Superior temporal gyrus (tissue), 1 donor: ENCODE results near the gene CROT.
"Not testable (repeated sequence)": the region's sequence is repeated elsewhere in the genome, so short reads cannot be mapped to it uniquely, and the experiment has no call there.

Source experiments
- DNase-seq: peaks from one replicate; pipeline ENCODE4 v3.0.0-alpha.2; 2016; ENCODE audit errors: extremely low spot score

CROT gene, protein sequence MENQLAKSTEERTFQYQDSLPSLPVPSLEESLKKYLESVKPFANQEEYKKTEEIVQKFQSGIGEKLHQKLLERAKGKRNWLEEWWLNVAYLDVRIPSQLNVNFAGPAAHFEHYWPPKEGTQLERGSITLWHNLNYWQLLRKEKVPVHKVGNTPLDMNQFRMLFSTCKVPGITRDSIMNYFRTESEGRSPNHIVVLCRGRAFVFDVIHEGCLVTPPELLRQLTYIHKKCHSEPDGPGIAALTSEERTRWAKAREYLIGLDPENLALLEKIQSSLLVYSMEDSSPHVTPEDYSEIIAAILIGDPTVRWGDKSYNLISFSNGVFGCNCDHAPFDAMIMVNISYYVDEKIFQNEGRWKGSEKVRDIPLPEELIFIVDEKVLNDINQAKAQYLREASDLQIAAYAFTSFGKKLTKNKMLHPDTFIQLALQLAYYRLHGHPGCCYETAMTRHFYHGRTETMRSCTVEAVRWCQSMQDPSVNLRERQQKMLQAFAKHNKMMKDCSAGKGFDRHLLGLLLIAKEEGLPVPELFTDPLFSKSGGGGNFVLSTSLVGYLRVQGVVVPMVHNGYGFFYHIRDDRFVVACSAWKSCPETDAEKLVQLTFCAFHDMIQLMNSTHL

DNA sequence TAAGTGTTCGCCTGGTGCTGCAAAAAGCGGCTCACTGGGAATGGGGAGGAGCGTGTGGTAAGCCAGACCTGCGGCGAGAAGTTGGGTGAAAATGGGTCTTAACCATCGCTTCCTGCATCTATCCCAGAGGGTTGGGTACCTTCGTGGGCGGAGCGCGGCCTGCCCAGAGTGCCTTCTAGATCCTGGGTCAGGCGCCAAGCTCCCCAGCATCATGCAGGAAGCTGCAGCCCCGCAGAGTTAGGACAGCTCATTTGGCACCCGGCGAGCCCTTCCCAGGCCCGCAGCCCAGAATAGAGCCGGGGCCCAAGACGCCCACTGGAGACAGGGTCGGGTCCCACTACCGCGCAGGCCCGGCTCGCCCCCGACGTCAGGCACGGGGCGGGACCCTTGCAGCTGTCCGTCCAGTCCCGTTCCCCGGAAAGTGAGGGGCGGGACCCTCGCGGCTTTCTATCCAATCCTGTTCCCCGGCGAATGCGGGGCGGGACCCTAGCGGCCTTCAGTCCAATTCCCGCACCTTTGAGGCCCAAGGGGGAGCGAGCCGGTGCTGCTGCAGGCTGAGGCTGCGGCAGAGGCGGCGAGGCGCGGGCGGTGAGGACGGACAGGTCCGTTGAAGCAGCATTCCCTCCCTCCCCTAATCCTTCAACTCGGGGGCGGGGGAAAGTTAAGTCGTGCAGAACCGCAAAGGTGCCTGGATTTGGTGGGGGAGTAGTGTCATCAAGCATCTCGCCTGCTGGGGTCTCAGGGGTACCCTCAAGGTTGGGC, at the start of gene CROT:
Gene CROT, plus strand, starts transcription at position 499 of the 762 bp plus-strand sequence. CDS start 3,405 bp downstream, outside the sequence.
- peak; percentile 98 for DNase-seq

DNA sequence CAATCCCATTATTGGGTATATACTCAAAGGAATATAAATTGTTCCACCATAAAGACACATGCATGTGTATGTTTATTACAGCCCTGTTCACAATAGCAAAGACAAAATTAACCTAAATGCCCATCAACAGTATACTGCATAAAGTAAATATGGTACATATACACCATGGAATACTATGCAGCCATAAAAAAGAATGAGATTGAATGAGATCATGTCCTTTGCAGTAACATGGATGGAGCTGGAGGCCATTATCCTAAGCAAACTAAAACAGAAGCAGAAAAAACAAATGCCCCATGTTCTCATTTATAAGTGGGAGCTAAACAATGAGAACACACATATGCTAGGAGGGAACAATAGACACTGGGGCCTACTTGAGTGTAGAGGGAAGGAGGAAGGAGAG, 44.7 kb upstream of the CROT start:
- no peak for DNase-seq

DNA sequence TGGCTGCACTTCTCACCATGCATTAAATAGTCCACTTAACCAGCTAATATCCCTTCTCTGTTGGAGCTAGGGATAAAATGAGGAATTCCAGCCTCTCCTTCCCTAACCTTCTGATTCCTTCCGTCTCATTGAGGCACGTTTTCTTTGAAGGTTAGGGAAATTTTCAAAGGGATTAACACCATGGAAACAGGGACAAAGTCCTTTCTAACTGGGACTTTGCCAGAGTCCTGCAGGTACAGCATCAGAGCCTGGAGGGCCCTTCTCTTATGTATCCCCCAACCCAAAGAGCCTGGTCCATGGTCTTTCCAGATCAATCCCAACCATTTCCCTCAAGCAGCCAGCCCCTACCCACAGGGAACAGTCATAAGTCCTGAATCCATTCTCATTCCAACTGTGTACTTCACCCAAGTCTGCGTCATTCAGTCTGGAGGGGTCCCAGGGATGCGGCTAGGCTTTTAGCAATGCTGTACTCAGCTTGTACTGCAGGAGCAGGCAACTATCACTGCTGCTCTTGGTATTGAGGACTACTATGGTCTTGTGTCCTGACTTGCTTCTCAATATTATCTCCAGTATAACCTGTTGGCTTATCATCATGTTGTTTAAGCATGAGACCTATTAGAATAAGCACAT, 34.6 kb upstream of the CROT start:
- no peak for DNase-seq

DNA sequence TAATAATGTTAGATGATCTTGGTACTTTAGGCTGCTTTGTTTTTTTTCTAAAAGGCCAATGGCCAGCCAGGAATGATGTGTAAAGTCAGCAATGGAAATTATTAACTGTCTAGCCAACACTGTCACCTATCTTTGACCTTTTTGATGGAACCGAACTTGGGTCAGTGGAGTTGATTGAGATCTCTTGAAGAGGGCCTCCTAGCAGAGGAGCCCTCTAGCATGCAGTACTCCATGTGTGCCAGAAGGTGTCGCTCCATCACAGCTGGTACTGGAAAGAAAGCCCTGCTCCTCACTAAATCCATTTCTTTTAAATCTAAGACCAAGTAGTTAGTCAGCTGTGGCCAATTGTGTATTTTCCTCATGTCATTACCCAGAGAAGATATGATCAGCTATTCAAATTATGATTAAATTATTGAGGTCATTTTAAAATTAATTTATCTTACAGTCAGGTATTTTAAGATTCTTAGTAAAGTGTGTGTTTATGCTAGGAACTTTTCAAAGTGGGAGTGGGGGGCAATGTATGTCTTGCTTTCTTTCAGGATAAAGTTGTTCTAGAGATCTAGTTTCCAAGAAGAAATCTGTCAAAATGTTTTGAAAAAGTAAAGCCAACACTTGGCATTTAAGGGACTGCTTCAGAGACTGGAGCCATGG, 33.1 kb upstream of the CROT start:
- DNase-seq = peak; percentile 88

DNA sequence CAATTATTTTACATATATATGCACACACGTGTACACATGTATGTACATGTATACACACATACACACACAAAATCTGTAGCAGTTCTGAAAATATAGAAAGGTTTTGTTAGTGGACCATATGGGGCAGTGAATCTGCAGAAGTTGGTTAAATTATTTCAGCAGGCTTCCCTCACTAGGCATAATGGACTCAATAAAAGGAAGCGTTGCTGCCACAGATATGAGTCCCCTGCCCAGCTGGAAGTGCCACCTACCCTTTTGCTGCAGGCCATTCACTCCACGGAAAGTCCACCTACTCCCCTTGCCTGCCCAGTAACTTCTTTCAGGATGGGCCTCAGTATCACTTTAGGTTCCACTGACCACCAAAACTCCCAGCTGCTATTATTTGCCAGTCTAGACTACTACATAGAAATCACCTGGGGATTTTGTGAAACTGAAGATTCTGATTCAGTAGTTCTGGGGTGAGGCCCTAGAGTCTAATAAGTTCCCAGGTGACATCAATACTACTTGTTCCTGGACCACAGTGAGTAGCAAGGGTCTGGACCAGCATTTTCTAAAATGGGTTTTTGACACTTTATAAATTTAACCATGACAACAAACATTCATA, 29.3 kb upstream of the CROT start:
- no peak for DNase-seq

DNA sequence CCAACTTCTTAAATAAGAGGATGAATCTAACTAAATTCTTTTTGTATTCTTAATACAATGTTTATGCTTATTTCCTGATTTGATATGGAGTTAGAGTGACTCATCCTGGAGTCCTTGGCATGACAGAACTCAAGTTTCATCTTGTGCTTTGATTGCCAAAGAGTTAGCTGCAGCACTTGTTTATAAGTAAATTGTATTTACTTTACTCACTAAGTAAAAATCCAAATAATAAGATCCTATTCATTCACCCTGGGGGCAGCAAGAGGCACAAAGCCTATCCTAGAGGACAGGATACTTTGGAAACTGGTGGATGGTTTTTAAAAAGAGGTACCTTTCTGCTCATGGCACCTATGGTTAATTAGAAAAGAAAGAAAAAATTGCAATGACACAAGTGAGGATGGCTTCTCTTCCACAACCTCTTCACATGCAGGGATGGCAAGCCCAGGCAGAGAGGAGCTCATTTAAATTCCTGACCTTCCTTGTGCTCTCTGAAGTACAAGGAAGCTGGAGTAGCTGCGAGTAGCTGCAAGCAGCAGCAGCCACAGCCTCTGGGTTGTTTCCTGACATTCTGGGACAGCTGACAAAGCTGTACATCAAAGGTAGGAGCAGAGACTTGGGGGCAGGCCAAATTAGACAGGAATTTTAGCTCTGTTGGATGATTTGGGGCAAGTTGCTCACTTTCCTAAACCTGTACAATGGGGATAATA, 28.5 kb upstream of the CROT start:
- DNase-seq = no peak

DNA sequence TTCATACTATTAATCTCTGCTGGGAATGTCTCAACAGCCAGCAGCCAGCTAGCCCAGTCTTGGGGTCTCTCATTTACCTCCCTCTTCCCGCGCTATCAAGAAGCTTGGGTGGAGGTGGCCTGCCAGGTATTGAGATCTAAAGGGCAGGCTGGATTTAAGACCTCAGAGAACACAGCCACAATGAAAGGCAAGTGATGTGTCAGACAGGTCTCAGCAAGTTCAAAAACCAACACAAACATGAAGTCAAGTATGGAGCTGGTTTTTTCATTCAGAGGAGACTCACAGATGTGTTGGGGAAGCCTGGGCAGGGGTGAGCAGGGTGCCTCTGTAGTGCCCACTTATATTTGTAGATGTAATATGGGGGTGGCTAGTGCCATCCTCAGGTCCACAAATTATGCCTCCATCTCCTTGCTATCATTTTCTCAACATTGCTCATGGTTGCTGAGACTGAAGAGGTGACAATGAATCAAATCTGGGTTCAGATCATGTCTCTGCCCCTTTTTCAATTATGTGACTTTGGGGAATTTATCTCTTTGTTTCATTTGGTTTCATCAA, 27.7 kb upstream of the CROT start:
- no peak for DNase-seq

DNA sequence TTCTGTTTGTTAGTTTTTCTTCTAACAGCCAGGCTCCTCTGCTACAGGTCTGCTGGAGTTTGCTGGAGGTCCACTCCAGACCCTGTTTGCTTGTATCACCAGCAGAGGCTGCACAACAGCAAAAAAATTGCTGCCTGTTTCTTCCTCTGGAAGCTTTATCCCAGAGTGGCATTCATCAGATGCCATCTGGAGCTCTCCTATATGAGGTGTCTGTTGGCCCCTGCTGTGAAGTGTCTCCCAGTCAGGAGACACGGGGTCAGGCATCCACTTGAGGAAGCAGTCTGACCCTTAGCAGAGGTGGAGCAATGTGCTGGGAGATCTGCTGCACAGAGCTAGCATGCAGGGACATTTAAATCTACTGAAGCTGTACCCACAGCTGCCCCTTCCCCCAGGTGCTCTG, 26.7 kb upstream of the CROT start:
- no peak for DNase-seq

DNA sequence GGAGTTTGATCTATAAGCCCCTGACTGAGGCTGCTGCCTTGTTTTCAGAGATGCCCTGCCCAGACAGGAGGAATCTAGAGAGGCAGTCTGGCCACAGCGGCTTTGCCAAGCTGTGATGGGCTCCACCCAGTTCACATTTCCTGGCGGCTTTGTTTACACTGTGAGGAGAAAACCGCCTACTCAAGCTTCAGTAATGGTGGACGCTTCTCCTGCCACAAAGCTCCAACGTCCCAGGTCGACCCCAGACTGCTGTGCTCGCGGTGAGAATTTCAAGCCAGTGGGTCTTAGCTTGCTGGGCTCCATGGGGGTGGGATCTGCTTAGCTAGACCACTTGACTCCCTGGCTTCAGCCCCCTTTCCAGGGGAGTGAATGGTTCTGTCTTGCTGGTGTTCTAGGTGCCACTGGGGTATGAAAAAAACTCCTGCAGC, 26.3 kb upstream of the CROT start:
- not testable (repeated sequence) for DNase-seq

DNA sequence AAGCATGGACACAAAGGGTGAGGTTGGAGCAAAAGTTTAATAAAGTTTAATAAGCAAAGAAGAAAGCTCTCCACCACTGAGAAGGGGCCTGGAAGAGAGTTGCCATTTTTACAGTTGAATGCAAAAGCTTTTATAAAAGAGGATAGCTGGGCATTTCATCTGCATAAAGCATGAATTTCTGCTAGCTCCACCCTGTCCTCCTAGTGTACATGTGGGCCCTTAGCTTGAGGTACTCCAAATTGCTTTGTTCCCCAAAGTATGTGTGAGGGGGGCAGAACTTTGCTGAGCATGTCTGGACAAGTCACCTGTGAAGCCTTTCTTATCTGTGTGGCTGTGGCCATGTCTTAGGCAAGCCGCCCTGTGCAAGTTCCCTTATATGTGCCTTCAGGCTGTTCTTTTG, 22.6 kb upstream of the CROT start:
- DNase-seq = no peak

DNA sequence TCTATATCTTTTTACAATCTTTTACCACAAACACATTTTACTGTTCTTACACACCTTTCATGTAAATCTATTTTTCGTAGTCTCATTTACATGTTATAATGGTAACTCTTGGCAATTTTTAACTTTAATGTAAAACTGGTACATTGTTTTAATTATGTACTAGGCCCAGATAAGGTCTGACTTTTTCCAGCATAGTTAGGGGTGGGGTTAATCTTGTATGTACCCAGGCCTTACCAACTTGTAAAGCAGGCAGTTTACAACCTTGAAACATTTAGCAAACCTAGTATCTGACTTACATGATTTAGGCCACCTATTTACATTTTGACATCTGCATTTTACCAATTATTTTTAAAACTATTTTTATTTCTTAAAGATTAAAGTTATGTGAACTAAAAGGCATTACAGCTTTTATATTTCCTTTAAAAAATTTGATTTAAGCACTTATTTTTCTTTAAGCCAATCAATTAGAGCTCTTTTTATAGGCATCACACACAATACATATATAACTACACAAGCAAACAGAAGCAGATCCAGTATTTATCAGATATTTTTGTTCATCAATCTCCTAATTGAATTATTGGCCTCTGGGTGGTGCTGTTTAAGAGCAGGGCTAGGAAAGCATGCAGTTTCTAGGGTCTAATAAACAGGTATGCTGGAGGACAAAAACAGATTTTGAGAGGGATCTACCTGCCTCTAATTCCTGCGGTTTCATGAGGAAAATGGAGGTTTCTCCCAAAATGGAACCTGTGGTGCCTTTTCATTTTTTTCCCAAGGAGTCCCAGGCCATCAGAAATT, 19.7 kb upstream of the CROT start:
- DNase-seq = no peak

DNA sequence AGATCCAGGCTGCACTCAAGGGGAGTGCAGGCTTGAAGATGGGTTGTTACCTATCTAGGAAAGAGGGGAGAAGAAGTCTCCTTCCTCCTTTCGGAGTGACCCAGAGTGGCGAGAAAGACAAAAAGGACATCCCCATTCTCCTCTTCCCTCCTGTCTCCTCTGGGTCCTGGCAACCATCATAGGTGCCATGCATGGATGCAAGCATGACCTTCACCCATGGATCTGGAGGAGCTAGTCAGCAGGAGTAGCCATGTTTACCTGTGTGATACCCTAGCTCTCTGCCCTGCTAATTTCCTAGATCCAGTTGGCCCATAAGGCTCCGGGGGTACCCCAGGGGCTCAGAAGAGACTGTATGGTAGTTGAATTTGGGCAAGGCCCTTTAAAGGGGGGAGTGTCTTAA, 17.2 kb upstream of the CROT start:
- DNase-seq = no peak

DNA sequence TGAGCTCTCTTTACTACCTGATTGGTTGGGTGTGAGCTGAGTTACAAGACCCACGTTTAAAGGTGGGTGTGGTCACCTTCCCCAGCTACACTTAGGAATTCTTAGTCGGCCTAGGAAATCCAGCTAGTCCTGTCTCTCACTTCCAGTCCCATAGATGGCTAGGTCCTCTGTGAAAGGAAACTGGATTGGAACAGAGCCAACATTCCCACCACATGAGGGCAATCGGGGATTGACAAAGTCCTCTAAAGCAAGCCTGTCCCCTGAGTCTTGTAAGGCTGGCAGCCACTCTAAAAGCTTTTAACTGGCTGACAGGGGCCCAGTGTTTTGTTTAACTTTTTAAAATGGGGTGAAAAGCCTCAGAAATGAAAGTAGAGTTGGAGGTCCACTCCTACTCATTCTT, 15.1 kb upstream of the CROT start:
- DNase-seq = no peak

DNA sequence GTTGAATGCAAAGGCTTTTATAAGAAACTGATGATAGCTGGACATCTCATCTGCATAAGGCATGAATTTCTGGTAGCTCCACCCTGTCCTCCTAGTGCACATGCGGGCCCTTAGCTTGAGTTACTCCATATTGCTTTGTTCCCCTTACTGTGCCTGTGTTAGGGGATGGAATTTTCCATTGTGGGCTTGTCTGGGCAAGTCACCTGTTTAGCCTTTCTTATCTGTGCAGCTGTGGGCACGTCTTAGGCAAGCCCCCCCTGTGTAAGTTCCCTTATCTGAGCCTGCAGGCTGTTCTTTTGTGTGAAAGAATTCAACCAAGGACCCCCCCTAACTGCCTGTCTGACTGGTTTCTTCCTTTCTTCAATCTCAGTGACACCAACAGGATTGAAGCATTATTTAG, 14.5 kb upstream of the CROT start:
- no peak for DNase-seq

DNA sequence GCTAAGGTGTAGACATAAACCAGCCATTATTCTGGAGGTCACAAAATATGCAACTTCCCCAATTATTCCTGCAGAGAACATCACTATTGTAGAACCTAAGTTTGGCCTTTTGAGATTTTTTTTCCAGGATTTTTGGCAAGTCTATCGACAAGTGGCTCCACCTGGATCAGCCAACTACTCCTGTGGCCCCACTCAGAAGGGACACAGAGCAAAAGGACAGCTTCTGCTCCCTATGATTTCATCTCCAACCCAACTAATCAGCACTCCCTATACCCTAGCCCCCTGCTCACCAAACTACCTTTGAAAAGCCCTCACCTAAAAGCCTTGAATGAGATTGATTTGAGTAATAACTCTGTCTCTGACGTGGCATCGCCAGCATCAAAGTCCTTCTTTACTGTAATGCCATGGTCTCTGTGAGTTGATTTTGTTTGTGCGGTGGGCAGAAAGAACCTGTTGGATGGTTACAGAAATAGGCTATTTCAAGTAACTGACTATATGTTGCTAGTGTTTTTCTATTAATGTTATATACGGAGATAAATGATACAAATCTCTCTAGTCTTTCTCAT, 13.7 kb upstream of the CROT start:
- DNase-seq = no peak

DNA sequence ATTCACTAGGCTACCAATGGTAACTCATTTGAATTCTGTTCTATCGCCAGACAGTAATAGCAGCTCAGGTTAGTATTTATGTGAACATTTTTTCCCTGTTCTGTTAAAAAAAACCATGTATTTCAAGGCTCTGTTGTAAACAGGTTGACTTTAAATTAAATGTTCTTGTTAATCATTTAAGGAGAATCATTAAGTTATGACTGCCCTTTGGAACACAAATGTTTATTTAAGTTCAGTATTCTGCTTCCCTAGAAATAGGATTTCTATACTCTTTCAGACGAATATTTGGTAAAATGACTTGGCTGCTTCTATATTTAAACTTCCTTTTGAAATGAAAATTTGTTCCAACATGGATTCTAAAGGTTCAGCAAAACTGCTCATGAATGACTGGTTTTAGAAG, 13.1 kb upstream of the CROT start:
- DNase-seq = no peak

DNA sequence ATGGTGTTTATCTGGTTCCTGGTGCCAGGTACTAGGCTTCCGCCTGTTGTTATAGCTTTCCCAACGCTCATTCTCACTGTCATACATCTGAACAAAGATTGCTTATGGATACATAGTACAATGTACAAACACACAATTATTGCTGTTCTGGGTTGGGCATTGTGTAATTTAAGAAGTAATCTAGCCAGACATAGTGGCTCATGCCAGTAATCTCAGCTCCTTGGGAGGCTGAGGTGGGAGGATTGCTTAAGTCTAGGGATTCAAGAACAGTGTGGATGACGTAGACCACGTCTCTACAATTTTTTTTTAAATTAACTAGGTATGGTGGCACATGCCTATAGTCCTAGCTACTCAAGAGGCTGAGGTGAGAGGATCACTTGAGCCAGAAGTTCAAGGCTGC, 9.3 kb upstream of the CROT start:
- no peak for DNase-seq

DNA sequence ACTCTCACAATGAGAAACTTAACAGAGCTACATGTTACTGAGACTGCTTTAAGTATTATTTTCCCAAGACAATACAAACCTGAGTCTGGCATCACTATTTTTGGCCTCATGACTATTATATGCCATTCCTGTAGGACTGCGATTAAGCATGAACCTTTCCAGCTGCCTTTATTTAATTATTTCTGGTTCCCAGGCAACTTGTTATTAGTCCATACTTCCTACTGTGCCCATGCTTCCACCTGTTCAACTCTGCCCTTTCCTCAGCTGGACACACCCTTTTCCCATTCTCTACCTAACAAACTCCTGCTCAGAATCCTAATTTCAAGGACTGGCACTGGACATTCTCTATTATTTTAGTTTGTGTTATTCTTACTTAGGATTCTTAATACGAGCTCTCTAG, 8.1 kb upstream of the CROT start:
- no peak for DNase-seq

DNA sequence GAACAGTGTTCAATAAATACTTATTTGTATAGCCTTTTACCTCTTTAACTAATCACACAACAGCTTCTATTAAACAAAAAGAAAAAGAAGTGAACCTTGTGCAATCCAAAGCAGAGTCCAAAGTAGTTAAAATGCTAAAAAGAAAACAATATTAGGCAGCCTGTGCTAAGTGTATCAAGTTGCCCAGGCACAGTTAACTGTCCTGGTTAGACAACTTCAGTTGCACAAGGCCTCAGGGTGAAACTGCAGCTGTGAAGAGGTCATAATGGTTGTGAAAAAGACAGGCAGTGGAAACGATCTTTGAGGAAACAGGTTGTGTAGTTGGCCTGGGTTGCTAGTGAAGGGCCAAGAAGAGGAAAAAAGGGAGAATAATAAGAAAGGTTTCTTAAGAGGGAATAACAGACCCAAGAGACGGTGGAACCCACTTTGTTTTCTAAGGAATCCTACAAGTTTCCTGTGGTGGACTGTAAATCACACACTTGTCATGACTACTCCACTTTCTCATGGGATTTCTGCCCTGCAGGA, 6.0 kb upstream of the CROT start:
- DNase-seq = no peak
